Measurements from ENCODE around the gene ARMCX2.

- TF ChIP-seq POLR2A (IDR thresholded peaks at IDR 0.05): no peak
- no peak for TF ChIP-seq CTCF (IDR thresholded peaks at IDR 0.05)
These were observed 16.9 kb upstream of the ARMCX2 start for GRCh38 chrX:101676571-101676970.

All from uterus (tissue), 2 donors.